Measurements from ENCODE around the gene DCC. TPM values are rescaled to one million over a fixed set of nuclear protein-coding genes. Genes with fewer than 3 reads are reported as not detected.

The DCC gene
- total and polyA plus RNA-seq, 9 donors, result under 0.01 to 0.77 (median 0.30) TPM; not detected in 3

DNA sequence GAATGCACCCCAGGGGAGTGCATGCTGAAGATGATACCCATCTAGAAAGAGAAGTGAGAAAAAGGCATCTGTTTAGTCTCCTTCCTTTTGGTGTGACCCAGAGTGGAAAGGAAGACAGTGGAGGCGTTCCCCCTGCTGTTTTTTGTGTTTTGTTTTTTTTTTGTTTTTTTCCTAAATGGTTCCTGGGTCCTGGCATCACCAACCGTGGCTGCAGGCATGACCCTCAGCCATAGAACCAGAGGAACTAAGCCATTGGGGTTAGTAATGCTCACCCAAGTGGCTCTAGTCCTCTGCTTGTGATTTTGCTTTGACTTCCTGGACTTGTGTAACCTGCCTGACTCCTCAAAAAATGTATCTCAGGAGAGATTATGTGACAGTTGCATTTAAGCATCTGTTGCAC is 451.3 kb downstream of the DCC start:
- Histone ChIP-seq H3K4me1 (ENCODE audit: insufficient read depth) (no peaks in the 10 kb centered on the region), H3K4me3 (no peak overlapping the region), H3K27me3 (no peaks in the 10 kb centered on the region), H3K27ac (no peak overlapping the region), H3K36me3 (no peaks in the 10 kb centered on the region), H3K9me3 (no peaks in the 10 kb centered on the region)
- WGBS, 3 donors, result 29 to 43% (median 32%) methylated on average over 2 of the region's 2 CpGs
- intact Hi-C loops (cut with DNase I), result no loop called here
- no peak for DNase-seq
- TF ChIP-seq EP300 (IDR thresholded peaks at IDR 0.05), result no peak
- TF ChIP-seq POLR2A (IDR thresholded peaks at IDR 0.05), result no peak
- TF ChIP-seq, protein P1, sequence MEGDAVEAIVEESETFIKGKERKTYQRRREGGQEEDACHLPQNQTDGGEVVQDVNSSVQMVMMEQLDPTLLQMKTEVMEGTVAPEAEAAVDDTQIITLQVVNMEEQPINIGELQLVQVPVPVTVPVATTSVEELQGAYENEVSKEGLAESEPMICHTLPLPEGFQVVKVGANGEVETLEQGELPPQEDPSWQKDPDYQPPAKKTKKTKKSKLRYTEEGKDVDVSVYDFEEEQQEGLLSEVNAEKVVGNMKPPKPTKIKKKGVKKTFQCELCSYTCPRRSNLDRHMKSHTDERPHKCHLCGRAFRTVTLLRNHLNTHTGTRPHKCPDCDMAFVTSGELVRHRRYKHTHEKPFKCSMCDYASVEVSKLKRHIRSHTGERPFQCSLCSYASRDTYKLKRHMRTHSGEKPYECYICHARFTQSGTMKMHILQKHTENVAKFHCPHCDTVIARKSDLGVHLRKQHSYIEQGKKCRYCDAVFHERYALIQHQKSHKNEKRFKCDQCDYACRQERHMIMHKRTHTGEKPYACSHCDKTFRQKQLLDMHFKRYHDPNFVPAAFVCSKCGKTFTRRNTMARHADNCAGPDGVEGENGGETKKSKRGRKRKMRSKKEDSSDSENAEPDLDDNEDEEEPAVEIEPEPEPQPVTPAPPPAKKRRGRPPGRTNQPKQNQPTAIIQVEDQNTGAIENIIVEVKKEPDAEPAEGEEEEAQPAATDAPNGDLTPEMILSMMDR (IDR thresholded peaks at IDR 0.05), result no peak

DNA sequence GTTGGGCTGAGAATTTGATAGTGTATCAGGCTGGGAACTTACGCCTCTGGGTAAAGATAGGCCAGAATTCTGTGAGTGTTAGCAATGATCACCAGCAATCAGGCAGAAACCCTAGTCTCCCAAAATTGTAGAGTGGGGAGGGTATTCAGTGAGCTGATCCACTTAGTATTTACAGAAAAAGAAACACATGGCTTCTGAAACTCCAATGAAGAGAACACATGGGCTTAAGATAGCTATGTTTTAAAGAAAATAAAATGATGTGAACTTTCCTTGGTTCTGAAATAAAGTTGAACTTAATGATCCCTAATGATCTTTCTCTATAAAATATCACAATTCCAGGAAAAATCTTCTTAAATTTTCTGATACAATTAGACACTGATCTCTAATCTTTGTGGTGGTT is 472.8 kb downstream of the DCC start:
- Histone ChIP-seq H3K27me3 (no peaks in the 10 kb centered on the region), H3K4me3 (no peak overlapping the region), H3K4me1 (ENCODE audit: insufficient read depth) (no peaks in the 10 kb centered on the region), H3K9me3 (no peaks in the 10 kb centered on the region), H3K36me3 (no peaks in the 10 kb centered on the region), H3K27ac (no peak overlapping the region)
- 78 to 95% (median 90%) methylated on average over 1 of the region's 1 CpG for WGBS, 3 donors
- intact Hi-C loops (cut with DNase I), result no loop called here
- DNase-seq, result no peak
- TF ChIP-seq POLR2A (IDR thresholded peaks at IDR 0.05), result no peak
- TF ChIP-seq EP300 (IDR thresholded peaks at IDR 0.05), result no peak
- TF ChIP-seq, protein P1 (IDR thresholded peaks at IDR 0.05), result no peak

DNA sequence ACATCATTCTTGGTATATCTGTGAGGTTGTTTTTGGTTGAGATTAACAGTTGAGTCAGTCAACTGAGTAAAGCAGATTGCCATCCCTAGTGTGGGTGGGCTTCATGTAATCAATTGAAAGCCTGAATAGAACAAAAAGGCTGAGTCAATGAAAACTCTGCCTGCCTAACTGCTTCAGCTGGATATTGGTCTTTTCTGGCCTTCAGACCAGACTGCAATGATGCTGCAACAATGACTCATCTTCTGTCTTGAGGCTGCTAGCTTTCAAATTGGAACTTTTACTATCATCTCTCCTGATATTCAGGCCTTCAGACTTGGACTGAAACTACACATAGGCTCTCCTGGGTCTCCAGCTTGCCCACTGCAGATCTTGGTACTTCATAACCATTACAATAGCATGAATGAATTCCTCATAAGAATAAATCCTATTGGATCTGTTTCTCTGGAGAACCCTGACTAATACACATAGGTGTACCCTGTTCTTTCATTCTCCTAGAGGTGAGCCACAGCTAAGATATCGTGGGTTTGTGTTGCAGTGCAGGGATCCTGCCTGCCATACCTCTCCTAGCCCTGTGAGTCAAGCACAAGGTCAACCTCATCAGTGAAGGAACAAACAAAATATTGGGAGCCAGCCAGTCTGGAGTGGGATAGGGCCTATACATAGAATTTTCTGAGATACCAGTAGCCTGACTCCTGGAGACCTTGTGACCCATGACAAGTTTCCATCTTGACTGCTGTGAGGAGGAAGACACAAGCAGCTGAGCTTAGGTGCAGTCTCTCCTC is 473.8 kb downstream of the DCC start:
- H3K9me3 ChIP-seq, result no peaks in the 10 kb centered on the region
- no peaks in the 10 kb centered on the region for H3K4me1 ChIP-seq (ENCODE audit: insufficient read depth)
- TF ChIP-seq, protein P1 (IDR thresholded peaks at IDR 0.05), result no peak
- no peak for TF ChIP-seq EP300 (IDR thresholded peaks at IDR 0.05)
- TF ChIP-seq POLR2A (IDR thresholded peaks at IDR 0.05), result no peak
- 50 to 69% (median 68%) methylated on average over 1 of the region's 1 CpG for WGBS, 3 donors
- no peak overlapping the region for H3K4me3 ChIP-seq
- intact Hi-C loops (cut with DNase I), result no loop called here
- DNase-seq, result no peak
- H3K36me3 ChIP-seq, result no peaks in the 10 kb centered on the region
- H3K27me3 ChIP-seq, result no peaks in the 10 kb centered on the region
- no peak overlapping the region for H3K27ac ChIP-seq

DNA sequence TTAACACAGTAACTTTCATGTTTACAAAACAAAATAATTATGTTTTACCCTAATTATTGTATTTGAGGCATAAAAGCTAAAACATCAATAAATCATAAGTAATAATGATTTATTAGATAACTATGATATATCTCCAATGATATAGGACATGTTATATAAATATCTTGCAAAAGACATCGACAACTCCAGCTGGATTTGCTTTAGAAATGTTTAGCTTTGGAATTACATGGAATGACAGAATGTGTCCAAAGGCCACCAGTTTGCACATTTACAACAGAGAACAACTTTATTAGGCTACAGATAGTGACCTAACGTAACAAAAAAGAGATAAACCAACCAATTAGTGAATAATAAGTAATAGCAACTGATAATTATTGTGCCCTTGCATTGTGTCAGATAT is 475.7 kb downstream of the DCC start:
- WGBS, 3 donors, result 46 to 71% (median 53%) methylated on average over 2 of the region's 2 CpGs
- intact Hi-C loops (cut with DNase I), result no loop called here

More for the DNA sequence above, 475.7 kb downstream of the DCC start:
- H3K9me3 ChIP-seq, result no peaks in the 10 kb centered on the region
- TF ChIP-seq EP300 (IDR thresholded peaks at IDR 0.05), result no peak
- no peak for TF ChIP-seq POLR2A (IDR thresholded peaks at IDR 0.05)
- TF ChIP-seq, protein P1 (IDR thresholded peaks at IDR 0.05), result no peak
- no peaks in the 10 kb centered on the region for H3K4me1 ChIP-seq (ENCODE audit: insufficient read depth)
- H3K27ac ChIP-seq, result no peak overlapping the region
- no peaks in the 10 kb centered on the region for H3K27me3 ChIP-seq
- no peaks in the 10 kb centered on the region for H3K36me3 ChIP-seq
- DNase-seq, result no peak
- H3K4me3 ChIP-seq, result no peak overlapping the region
